Cardiac septum (tissue), 1 donor: Measurements from ENCODE around the gene SLC25A48. TPM values are rescaled to one million over a fixed set of nuclear protein-coding genes. Genes with fewer than 3 reads are reported as not detected.
"Not testable (repeated sequence)": the region's sequence is repeated elsewhere in the genome, so short reads cannot be mapped to it uniquely, and the experiment has no call there.

Source experiments
- DNase-seq: peaks from one replicate; pipeline ENCODE4 v3.0.0-alpha.2; 2020; ENCODE audit warnings: low spot score
- intact Hi-C: fragments of 100-400 bp; cut with DNase I; formaldehyde crosslinking; loops from one replicate; pipeline ENCODE4 v1.14.0; 2022
- total RNA-seq: library from RNA; stranded (reverse); fragmentation: NEBNext Ultra II Directional; extraction: Animal tissue kit (Norgen Biotek cat#: 25700); gene quantifications from one replicate; pipeline ENCODE4 v1.2.1, GENCODE V29; 2021
- donor health status: DM: no; HTN: no; CAD: no.

SLC25A48 gene
- total RNA-seq, 1 donor from 2014 or later = not detected

DNA sequence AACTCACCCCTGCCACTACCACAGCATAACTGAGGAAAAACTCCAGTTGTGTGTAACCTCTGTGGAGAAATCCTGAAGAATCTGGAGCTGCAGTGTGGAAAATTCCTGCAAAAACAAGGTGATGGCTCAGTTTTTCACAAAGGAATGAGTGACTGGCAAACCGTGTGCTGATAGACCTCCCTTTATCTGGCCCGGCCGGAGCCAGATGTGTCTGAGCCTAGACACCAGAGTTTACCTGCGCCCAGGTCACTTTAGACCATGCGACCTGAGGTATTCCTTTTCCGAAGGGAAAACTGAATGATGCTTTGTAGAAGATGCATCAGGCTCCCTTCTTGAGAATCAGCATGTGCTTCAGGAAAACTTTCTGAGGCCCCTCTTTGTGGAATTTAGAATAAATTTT is 16.2 kb downstream of the SLC25A48 start:
- peak; percentile 50 for DNase-seq
- intact Hi-C loops = no loop called here

DNA sequence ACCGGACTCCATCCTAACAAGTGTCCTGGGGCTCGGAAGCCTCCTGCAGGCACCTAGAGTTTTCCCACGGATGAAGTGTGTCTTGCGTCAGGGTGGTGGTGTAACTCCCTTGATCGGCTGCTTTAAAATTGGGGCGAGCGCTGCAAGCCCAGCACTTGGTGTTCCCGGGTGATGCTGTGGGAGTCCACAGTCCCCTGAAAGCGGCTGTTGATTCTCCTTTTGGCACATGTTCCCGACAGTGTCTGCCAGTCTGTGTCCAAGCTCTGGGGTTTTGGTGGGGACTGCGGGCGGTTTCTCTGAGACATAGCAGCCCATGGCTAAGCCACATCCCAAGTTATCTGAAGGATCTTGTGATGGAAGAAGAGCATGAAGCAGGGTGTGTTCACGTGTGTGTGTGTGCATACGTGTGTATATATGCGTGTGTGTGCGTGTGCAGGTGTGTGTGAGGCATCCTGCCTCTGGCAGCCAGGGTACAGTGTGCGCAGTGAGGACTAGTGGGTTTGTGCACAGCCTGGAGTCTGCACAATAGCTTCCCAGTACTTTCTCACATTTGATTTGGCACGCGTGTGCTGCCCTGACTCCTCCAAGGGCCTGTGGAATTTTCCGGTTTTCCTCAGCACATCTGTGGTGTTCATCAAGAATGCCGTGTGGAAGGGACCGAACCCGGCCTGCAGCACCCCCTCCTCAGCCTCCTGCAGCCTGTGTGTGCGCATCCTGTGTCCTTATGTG is 16.9 kb downstream of the SLC25A48 start:
- DNase-seq = no peak
- intact Hi-C loops = no loop called here

DNA sequence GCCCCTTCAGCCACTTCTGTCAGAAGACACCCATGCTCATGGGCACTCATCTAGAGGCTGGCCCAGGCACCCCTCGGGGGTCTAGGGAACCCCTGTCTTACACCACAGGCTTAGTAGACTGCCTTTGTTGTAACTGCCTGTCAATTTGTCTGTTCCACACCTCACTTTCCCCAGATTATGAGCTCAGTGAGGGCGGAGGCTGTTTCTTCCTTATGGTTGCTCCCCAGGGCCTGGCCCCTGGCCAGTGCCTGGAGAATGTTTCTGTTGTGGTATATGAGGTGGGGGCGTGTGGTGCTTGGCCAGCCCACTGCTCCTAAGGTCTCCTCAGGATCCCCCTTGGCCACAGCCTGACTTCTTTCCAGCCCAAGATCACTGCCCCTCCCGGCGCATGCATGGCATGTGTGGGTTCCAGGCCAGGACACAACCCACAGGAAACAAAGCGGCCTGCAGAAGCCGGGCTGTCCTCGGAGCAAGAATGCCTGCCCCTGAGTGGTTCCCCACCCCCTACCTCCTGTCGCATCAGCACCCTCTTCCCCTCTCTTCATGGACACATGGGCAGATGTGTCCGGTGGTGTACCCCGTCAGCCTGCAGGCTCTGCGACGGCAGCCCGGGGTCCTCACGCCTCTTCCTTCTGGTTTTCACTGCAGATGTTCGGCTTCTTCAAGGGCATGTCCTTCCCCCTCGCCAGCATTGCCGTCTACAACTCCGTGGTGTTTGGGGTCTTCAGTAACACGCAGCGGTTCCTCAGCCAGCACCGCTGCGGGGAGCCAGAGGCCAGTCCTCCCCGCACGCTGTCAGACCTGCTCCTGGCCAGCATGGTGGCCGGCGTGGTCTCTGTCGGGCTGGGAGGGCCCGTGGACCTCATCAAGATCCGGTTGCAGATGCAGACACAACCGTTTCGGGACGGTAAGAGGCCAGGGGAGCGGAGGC is 17.7 kb downstream of the SLC25A48 start:
- intact Hi-C loops = no loop called here

DNA sequence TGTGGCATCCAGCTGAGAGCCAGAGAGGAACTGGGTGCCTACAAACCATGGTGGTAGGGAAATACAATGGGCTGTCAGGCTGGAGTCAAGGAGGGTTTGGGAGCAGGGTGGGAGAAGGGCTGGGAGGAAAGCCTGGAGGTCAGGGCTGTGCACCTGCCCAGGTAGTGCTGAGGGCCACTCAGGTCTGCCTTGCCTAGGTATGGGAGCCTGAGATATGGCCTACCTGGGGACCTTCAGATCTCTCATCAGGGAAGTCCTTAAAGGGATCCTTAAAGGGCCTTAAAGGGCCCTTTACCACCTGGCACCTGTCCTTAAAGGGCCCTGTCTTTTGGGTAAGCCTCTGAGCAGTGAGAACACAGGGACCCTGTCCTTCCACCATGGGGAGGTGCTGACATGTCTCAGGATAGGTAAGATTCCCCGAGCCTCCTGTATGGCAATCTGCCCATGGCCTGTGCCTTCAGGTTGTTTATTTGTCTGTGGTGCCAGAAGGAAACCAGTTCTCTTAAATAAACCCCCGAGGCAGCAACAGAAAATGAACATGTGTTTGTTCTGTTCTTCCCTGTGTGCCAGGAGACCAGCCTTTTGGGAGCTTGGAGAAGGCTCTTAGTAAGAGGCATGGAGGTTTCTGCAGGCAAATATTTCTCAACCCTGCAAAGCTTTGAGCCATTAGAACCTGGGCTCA is 23.3 kb downstream of the SLC25A48 start:
- intact Hi-C loops = no loop called here
- DNase-seq = no peak

More for the DNA sequence above, 17.7 kb downstream of the SLC25A48 start:
- DNase-seq = no peak

DNA sequence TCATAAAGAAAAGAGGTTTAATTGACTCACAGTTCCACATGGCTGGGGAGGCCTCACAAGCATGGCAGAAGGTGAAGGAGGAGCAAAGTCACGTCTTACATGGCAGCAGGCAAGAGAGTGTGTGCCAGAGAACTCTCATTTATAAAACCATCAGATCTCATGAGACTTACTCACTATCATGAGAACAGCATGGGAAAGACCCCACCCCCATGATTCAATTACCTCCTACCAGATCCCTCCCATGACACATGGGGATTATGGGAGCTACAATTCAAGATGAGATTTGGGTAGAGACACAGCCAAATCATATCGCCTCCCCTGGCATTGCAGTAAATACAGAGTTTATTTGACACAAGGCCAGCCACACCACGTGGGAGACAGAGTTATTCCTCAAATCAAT is 24.7 kb downstream of the SLC25A48 start:
- intact Hi-C loops, DNase-seq: not testable (repeated sequence)

DNA sequence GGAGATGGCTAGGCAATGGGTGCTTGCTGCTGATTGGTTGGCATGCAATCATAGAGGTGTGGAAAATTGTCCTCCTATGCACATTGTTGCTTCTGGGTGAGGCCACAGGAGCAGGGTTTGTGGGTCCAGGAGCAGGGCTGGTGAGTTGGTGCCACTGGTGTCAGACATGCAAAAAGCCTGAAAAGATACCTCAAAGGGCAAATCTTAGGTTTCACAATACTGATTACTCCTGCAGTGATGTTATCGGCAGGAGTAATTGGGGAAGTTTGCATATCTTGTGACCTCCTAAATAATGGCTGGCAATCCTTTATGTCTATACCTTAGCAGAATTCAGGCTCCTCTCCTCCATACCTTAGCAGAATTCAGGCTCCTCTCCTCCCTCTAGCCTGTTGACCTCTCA is 25.2 kb downstream of the SLC25A48 start:
- intact Hi-C loops = no loop called here
- no peak for DNase-seq

DNA sequence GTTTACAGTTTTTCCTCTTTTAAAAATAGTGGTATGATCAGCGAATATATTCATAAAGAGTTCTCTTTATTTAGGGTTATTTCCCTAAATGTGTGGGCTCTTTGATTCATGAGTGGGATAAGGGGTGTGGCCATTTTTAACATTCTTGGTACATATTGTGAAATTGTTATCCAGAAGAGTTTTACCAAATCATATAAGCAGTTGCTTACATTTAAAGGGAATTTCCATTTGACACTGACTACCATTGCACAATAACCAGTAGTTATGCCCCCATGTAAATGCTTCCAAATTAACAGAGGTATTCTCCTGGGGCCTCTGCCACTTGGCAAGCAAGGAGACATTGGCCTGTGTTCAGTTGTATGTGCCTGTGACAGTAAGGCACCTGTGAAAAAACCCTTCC is 27.2 kb downstream of the SLC25A48 start:
- DNase-seq = no peak
- intact Hi-C loops = no loop called here

DNA sequence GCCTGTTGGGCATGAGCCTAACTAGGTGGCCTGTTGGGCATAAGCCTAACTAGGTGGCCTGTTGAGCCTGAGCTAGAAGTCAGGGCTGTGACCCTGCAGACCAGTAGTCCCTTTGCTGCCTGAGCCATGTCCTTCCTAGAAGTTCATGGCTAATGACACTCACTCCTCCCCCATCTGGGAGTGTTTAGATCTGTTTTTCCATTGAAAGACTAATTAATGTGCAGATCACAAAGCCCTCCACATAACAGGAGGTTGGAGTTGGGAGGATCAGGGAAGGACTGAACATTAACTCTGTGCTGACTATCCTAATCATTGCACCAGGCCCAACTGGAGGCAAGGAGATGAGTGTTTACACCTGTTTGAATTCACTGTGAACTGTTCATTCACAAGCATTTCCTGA is 27.6 kb downstream of the SLC25A48 start:
- no peak for DNase-seq
- intact Hi-C loops = no loop called here

DNA sequence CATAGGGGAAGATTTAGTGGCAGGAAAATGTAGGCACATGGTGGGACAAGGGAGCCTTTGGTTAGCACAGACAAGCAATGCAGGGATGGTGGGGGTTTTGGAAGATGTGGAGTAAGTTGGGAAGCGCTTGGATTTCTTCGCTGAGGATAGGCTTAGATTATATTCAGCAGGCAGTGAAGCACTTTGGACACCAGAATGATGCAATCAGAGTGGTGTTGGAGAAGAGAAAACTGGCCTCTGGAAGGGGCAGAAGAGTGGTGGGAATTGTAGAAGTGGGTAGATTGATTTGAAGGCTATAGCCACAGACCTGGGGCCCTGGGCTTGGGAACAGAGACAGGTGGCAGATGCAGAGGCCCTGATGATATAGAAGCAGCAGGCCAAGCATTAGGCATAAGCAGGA is 28.3 kb downstream of the SLC25A48 start:
- intact Hi-C loops = no loop called here

DNA sequence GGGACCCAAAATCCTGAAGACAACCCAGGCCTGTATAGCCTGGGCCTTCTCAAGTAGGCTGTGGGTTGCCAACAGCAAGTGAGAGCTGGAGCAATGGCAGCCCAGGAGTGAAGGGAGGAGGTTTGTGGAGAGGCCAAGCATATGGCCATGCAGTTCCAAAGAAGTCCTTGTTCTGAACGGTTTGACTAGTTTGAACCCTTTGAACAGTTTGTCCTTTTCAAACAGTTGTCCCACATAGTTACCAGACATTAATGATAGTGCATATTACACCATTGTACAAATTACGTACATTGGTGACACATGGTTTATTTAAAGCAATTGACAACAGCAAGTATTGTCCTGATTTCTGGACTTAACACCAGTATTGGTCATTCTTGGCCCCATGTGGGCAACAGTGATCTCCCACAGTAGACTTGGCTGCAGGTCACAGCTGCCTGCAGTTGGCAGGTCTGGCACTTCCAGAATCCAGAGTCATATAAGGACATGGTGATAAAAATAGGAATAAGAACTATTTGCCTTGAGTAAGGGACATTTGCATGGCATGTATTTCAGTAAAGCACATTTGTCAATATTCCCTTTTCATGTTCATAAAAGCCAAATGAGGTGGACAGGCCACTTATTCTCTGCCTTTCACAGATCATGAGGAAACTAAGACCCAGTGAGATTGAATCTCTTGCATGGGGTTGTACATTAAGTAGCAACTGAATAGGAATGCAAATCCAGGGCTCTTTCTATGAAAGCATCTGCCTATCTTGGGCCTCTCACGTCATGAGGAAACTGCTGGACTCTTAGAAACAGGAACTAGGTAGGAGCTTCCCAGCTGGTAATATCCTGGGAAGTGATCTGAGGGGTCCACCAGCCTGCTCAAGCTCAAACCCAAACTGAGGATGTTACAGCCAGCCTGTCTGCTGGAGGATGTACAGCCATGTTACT is 30.3 kb downstream of the SLC25A48 start:
- DNase-seq = peak; percentile 49
- intact Hi-C loops = no loop called here

More for the DNA sequence above, 28.3 kb downstream of the SLC25A48 start:
- no peak for DNase-seq

DNA sequence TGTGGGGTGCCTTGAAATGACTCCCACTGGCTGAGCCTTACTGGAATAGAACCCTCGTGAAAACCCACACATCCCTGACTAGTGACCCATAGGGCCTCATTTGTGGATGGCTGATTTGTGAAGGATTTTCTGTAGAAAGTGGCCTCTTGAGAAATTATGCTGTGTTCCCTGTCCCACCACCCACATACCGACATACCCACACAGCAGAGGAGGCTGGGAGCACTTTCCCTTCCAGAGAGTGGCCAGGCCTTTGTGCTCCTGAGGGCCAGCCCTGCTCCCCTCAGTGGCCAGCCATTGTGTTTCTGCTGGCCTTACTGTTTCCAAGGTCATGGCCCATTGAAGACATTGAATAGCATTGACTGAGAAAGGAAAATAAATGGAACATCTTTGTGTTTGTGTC is 31.6 kb downstream of the SLC25A48 start:
- intact Hi-C loops = no loop called here
- DNase-seq = no peak

DNA sequence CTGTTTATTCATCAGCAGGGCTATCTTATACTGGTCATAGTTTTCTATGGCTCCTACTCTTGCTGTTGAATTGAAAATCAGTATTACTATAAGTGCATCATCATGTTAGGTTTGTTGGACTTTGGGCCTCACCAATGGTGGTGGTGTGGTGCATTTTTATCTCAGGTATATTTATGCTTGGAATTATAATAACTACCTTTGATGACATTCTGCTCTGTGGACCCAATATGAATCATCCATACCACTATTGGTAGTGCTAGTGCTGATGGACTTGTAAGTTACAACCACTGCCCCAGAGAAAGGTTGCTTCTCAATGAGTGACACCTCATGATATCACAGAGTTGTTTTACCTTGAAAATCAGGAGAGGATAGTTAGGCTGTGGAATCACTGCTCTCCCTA is 33.1 kb downstream of the SLC25A48 start:
- no peak for DNase-seq
- intact Hi-C loops = no loop called here

DNA sequence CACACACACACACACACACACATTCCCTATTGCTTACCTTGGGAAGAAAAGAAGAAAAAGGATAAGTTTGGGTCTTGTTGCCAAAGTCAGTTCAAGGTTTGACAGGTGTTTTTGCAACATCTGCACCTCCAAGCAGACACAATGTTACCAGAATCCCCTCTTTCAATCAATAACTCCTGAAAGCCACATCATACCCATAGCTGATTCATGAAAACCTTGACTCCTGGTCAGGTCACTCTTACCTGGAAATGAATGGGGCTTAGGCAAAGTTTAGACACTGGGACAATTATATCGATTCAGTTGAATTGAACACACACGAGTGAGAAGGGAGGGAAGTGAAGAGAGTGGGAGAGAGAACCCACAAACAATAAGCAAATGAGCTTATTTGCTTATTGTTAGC is 34.2 kb downstream of the SLC25A48 start:
- intact Hi-C loops = no loop called here
- DNase-seq = no peak

DNA sequence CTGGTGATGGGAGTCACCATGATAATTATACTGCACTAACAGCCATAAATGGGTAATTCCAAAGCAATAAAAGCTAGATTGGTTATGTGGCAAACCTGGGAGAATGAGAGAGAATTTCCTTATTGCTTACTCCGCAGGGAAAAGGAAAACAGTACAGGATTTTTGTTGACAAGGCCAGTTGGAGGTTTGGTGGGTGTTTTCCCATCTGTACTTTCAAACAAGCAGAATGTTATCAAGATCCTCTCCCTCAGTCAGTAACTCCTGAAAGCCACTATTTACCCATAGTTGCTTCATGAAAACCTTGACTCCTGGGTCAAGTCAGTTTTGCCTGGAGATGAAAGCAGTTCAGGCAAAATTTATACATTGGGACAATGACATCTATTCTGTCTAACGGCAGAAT is 34.8 kb downstream of the SLC25A48 start:
- DNase-seq = no peak
- intact Hi-C loops = no loop called here

DNA sequence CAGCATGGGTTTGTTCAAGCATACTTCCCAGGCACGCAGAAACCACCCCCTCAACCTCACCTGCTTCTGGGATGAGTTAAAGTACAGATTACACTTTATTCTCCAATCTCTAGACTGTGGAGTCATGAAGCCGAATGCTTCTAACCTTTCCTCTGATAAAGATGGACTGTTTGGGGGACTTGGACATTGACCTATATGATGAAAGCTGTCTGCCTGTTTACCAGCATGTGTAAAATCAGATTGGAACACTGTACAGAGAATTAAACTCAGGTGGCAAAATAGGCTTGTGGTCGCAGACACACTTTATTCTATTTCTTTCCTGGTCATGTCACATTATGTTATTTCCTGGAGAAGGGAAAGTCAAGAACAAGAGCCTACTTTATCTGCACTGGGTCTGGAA is 35.5 kb downstream of the SLC25A48 start:
- intact Hi-C loops = no loop called here
- no peak for DNase-seq

DNA sequence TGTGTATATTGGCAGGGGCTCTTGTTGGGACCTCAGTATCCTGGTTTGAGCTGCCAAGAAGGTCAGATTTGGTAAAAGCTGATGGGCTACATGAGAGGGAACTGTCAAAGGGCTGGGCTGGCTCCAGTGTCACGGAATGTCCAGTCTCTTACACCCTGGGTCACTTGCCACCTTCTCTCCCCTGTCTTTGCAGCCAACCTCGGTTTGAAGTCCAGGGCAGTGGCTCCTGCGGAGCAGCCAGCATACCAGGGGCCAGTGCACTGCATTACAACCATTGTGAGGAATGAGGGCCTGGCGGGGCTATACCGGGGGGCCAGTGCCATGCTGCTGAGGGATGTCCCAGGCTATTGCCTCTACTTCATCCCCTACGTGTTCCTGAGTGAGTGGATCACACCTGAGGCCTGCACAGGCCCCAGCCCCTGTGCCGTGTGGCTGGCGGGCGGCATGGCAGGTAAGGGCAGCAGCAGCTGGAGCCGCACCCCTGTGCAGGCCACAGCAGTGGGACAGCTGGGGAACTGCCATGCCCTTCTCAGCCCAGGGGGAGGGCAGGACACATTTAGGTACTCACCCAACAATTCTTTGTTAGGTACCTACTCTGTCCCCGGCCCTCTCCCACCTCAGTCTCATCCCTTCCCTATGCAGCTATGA is 36.9 kb downstream of the SLC25A48 start:
- intact Hi-C loops = no loop called here
- DNase-seq = no peak

DNA sequence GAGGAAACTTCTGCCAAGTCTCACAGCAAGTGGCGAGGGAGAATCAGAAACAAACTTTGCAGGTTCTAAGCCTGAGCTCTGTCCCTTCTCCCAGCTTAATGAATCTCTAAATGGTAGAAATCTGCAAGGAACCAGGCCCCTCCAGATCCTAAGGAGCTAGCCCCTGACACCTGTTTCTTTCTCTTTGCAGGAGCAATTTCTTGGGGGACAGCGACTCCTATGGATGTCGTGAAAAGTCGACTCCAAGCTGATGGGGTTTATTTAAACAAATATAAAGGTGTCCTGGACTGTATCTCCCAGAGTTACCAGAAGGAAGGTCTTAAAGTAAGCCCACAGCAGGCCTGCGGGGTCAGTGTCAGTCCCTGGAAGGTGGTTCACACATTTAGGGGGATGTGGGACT is 39.4 kb downstream of the SLC25A48 start:
- no peak for DNase-seq
- intact Hi-C loops = no loop called here

DNA sequence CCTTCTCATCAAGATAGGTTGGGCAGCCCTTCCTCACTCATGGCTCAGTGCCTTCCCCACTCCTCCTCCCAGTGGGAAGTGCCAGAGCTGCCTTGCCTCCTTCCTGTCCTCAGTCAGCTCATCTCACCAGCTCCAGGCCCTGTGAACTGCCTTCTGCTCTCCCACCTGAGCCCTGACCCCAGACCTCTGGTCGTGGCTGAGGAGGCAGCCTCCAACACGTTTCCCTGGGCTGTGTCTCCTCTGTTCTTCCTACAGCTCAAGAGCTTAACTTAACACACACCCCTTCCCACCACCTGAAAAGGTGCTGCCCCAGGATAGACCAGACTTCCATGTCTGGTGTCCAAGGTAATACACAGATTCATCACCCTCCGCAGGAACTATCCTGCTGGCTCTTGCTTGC is 40.0 kb downstream of the SLC25A48 start:
- intact Hi-C loops = no loop called here

DNA sequence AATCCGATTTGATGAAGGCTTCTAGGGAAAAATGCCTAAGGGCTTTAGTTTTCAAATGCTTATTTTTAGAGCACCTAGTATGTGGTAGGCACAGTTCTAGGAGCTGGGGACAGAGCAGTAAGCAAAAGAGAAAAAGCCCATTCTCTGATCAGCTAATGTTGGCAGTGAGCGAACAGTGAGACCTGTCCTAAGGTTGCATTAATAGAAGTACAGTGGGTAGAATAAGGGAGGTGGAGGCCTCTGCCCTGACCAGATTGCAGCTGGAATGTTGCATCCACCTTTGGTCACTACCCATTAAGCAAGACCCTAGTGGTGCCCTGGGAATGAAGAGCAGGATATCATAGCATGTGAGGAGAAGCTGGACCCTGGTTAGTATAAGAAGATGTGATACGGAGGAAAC is 41.1 kb downstream of the SLC25A48 start:
- intact Hi-C loops = no loop called here
- DNase-seq = no peak

More for the DNA sequence above, 40.0 kb downstream of the SLC25A48 start:
- no peak for DNase-seq
